T-helper 2 cell treated with Interferon-gamma antibody and Interleukin-4, amounts not matched to agents 5 μg/mL and 100 μg/mL, for 36 hours (primary cell): ENCODE results near the gene ZNF326.
"Not testable (repeated sequence)": the region's sequence is repeated elsewhere in the genome, so short reads cannot be mapped to it uniquely, and the experiment has no call there.

ENCODE experiments used
- DNase-seq: peaks from one replicate; pipeline ENCODE4 v3.0.0; 2021; ENCODE audit warnings: low spot score
- H3K27ac Mint-ChIP-seq: one replicate; pipeline ENCODE4 v1.8.0; 2021; ENCODE audit warnings: mild to moderate bottlenecking, mixed read lengths
- H3K27me3 Mint-ChIP-seq: one replicate; pipeline ENCODE4 v1.8.0; 2021; ENCODE audit warnings: low read depth, mixed read lengths
- H3K36me3 Mint-ChIP-seq: one replicate; pipeline ENCODE4 v1.8.0; 2021; ENCODE audit warnings: low read depth, mixed read lengths
- H3K4me1 Mint-ChIP-seq: one replicate; pipeline ENCODE4 v1.8.0; 2021; ENCODE audit warnings: low read depth, mixed read lengths
- H3K4me3 Mint-ChIP-seq: one replicate; pipeline ENCODE4 v1.8.0; 2022; ENCODE audit warnings: mild to moderate bottlenecking, moderate library complexity, mixed read lengths
- H3K9me3 Mint-ChIP-seq: one replicate; pipeline ENCODE4 v1.8.0; 2021; ENCODE audit warnings: mixed read lengths

Gene ZNF326

DNA sequence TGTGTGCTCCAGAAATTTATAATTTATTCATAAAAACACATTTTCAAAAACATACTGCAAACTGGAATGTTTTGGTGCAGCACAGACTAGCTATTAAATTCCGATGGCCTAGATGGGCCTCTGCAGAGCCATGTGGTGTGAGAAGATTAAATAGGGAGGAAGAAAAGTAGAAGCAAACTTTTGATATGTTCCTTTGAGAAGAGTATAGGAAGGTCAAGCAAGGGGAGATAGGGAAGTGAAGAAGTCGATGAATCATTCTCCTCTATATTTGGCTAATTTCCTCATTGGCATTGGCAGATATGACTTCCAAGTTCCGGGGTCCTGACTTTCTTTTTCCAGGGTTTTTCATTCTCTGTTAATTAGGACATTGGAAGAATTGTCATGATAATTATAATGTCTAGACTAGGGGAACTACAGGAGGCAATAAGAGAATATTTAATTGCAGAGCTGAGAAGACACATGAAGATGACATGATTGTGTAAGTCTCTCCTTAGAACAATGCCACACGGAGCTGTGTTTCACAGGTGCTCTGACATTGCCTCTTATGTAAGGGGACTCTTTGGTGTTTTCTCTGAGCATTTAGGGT is 19.3 kb upstream of the ZNF326 start:
- DNase-seq: no peak
- Mint-ChIP-seq H3K27ac (no peak overlapping the region), H3K27me3 (peaks cover 4% of the 10 kb centered on the region), H3K9me3 (no peaks in the 10 kb centered on the region), H3K4me3 (no peak overlapping the region), H3K4me1 (peaks cover 12% of the 10 kb centered on the region), H3K36me3 (no peaks in the 10 kb centered on the region)

DNA sequence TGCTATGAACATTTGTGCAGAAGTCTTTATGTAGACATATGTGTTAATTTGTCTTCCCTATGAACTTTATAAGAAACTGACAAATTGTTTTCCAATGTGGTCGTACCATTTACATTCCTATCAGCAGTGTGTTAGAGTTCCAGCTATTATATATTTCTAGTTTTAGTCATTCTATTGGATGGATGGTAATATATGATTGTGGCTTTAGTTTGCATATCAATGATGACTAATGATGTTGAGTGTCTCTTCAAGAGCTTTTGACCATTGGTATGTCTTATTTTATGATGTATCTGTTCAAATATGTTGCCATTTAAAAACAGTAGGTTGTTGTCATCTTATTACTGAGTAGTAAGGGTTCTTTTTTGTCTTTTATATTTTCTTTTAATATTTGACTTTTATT is 16.2 kb upstream of the ZNF326 start:
- Mint-ChIP-seq H3K27me3 (peaks cover 2% of the 10 kb centered on the region), H3K36me3 (no peaks in the 10 kb centered on the region), H3K4me1 (peaks cover 4% of the 10 kb centered on the region), H3K27ac (no peak overlapping the region), H3K4me3 (no peak overlapping the region), H3K9me3 (no peaks in the 10 kb centered on the region)
- DNase-seq: no peak

- H3K27ac Mint-ChIP-seq: no peak overlapping the region
- peaks cover 2% of the 10 kb centered on the region for H3K27me3 Mint-ChIP-seq
- H3K36me3 Mint-ChIP-seq: no peaks in the 10 kb centered on the region
- no peak for DNase-seq
- no peaks in the 10 kb centered on the region for H3K4me1 Mint-ChIP-seq
- H3K4me3 Mint-ChIP-seq: no peak overlapping the region
- H3K9me3 Mint-ChIP-seq: no peaks in the 10 kb centered on the region
Observed at GRCh38 chr1:89980605-89981004, 14.3 kb upstream of the ZNF326 start.

GRCh38 chr1:89982846-89983245 is 12.1 kb upstream of the ZNF326 start:
- not testable (repeated sequence) for H3K4me1 Mint-ChIP-seq, H3K27ac Mint-ChIP-seq, DNase-seq, H3K4me3 Mint-ChIP-seq, H3K9me3 Mint-ChIP-seq, H3K27me3 Mint-ChIP-seq, H3K36me3 Mint-ChIP-seq

DNA sequence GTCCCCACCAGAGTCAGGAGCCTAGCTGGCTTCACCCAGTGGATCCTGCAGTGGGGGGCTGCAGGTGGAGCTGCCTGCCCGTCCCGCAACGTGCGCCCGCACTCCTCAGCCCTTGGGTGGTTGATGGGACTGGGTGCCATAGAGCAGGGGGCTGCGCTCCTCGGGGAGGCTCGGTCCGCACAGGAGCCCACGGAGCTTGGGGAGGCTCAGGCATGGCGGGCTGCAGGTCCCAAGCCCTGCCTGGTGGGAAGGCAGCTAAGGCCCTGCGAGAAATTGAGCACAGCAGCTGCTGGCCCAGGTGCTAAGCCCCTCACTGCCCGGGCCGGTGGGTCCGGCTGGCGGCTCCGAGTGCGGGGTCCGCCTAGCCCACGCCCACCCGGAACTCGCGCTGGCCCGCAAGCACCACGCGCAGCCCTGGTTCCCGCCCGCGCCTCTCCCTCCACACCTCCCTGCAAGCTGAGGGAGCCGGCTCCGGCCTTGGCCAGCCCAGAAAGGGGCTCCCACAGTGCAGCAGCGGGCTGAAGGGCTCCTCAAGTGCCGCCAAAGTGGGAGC is 10.3 kb upstream of the ZNF326 start:
- not testable (repeated sequence) for H3K36me3 Mint-ChIP-seq, H3K4me1 Mint-ChIP-seq, H3K27me3 Mint-ChIP-seq, H3K9me3 Mint-ChIP-seq, H3K27ac Mint-ChIP-seq, DNase-seq, H3K4me3 Mint-ChIP-seq

DNA sequence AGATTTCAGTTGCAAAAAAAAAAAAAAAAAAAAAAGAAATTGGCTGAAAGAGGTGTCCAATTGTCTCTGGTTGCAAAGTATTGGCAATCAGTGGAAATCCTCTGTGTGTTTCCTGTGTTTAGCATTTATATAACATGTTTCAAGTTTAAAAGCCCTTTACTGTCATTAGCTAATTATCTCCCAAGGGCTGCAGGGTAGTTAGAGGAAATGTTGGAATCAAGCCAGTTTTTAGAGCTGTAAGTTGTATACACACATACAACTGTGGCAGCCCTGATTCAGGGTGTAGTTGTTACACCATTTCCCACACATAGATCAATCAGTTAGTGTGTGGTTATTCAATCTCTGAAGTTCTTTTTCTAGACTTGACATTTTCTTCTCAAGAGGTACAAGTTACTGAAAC is 8.9 kb upstream of the ZNF326 start:
- no peak overlapping the region for H3K4me3 Mint-ChIP-seq
- no peaks in the 10 kb centered on the region for H3K36me3 Mint-ChIP-seq
- H3K9me3 Mint-ChIP-seq: no peaks in the 10 kb centered on the region
- no peak overlapping the region for H3K27ac Mint-ChIP-seq
- DNase-seq: no peak
- H3K4me1 Mint-ChIP-seq: no peaks in the 10 kb centered on the region
- H3K27me3 Mint-ChIP-seq: peaks cover 4% of the 10 kb centered on the region

DNA sequence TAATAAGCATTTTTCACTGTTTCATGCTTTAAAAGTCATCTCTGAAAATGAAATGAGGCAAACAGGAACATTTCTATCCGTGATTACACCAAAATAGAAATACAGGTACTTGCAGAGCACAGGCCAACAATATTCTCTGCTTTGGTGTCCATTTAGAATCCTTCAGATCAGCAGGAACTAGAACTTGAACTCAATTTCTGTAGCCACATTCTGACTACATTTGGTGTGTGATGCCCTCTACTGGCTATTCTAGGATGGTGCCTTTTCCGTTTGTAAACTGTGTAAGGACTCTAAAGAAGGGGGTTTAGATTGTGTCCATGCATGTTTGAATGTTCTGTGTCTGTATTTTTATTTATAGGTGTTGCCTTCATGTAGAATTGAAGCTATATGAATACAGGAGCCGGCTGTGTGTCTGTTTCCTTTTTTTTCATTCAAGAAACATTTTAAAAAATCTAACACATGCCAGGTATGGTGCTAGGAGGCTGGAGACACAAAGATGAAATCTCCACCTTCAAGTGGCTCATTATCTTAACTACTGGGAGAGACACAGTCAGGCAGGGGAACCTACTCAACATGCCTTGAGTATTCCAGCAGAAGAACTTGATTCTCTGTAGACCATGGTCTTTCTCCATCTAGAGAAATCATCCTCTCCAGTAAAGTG is 7.6 kb upstream of the ZNF326 start:
- peak; percentile 42 for DNase-seq
- H3K4me3 Mint-ChIP-seq: no peak overlapping the region
- H3K36me3 Mint-ChIP-seq: no peaks in the 10 kb centered on the region
- H3K27me3 Mint-ChIP-seq: peaks cover 4% of the 10 kb centered on the region
- H3K27ac Mint-ChIP-seq: no peak overlapping the region
- no peaks in the 10 kb centered on the region for H3K9me3 Mint-ChIP-seq
- peaks cover 4% of the 10 kb centered on the region for H3K4me1 Mint-ChIP-seq

GRCh38 chr1:89989099-89989498 is 5.8 kb upstream of the ZNF326 start:
- no peak overlapping the region for H3K4me3 Mint-ChIP-seq
- no peak overlapping the region for H3K27ac Mint-ChIP-seq
- peaks cover 5% of the 10 kb centered on the region for H3K4me1 Mint-ChIP-seq
- H3K9me3 Mint-ChIP-seq: no peaks in the 10 kb centered on the region
- peaks cover 3% of the 10 kb centered on the region for H3K27me3 Mint-ChIP-seq
- no peaks in the 10 kb centered on the region for H3K36me3 Mint-ChIP-seq
- DNase-seq: no peak

- Mint-ChIP-seq H3K4me1 (peaks cover 9% of the 10 kb centered on the region), H3K36me3 (no peaks in the 10 kb centered on the region), H3K27ac (no peak overlapping the region), H3K27me3 (peaks cover 3% of the 10 kb centered on the region), H3K4me3 (no peak overlapping the region), H3K9me3 (no peaks in the 10 kb centered on the region)
- no peak for DNase-seq
Observed at GRCh38 chr1:89989799-89990198, 5.1 kb upstream of the ZNF326 start.

DNA sequence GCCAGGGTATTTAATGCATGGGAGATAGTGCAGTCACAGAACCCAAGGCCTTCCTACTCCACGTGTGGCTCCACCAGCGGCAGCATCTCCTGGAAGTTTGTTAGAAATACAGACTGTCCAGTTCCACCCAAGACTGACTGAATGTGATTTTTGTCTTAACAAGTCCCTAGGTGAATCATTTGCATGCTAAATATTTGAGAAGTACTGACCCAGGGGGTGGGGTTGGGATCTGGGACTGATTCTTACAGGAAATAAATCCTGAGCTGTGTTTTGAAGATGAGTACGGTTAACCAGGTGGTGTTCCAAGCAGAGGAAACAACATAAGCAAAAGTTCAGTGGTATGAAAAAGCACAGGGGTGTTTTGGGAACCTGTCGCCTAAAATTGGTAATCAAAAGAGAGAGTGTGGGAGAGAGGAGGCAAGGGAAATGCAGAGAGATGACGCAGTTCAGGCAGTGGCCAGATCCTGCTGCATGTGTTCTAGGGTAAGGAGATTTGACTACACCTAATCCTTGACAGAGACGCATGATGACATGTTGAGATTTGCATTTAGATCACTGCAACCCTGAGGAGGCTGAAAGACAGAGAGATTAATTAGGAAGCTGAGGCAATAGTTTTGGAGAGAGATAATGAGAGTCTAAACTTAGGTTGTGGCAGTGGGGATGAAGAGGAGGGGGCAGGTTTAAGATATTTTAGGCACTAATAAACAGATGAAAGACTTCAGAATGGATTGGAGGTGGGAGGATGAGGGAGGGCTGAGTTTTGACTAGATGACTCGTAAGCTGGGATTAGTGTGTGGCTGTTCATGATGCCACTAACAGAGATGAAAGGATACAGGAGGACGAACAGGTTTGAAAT is 3.7 kb upstream of the ZNF326 start:
- Mint-ChIP-seq H3K4me1 (peaks cover 13% of the 10 kb centered on the region), H3K4me3 (no peak overlapping the region), H3K27ac (no peak overlapping the region), H3K36me3 (no peaks in the 10 kb centered on the region), H3K9me3 (no peaks in the 10 kb centered on the region), H3K27me3 (peaks cover 3% of the 10 kb centered on the region)
- DNase-seq: no peak

GRCh38 chr1:89993541-89993940 is 1.4 kb upstream of the ZNF326 start:
- H3K27me3 Mint-ChIP-seq: peaks cover 2% of the 10 kb centered on the region
- peaks cover 33% of the 10 kb centered on the region for H3K4me1 Mint-ChIP-seq
- DNase-seq: no peak
- no peaks in the 10 kb centered on the region for H3K9me3 Mint-ChIP-seq
- peak overlapping the region; percentile 51 for H3K4me3 Mint-ChIP-seq
- H3K36me3 Mint-ChIP-seq: peaks cover 8% of the 10 kb centered on the region
- H3K27ac Mint-ChIP-seq: no peak overlapping the region

DNA sequence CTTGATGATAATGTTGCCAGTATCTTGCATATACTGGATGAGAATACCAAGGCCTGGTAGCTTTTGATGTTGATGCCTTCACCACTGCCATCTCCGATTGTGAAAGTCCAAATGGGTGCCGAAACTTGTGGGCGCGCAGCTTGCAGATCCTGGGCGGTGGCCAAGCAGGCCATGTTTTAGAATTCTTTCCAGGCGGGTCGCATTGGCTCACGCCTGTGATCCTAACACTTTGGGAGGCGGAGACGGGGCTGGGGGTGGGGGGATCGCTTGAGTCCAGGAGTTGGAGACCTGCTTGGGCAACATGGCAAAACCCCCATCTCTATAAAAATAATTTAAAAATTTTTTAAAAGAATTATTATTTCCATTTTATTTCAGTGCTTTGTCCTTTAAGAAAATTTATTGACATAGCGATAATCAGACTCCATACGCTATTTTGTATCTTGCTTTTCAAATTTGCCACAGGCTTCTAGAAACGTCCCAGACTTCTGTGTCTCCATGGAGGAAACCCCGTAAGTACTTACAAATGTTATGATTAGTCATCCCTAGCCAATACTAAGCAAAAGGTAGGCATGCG is 592 bp upstream of the ZNF326 start:
- Mint-ChIP-seq H3K36me3 (peaks cover 13% of the 10 kb centered on the region), H3K27ac (peak overlapping the region; percentile 91), H3K4me3 (peak overlapping the region; percentile 100), H3K9me3 (no peaks in the 10 kb centered on the region), H3K27me3 (peaks cover 2% of the 10 kb centered on the region), H3K4me1 (peaks cover 37% of the 10 kb centered on the region)
- no peak for DNase-seq

DNA sequence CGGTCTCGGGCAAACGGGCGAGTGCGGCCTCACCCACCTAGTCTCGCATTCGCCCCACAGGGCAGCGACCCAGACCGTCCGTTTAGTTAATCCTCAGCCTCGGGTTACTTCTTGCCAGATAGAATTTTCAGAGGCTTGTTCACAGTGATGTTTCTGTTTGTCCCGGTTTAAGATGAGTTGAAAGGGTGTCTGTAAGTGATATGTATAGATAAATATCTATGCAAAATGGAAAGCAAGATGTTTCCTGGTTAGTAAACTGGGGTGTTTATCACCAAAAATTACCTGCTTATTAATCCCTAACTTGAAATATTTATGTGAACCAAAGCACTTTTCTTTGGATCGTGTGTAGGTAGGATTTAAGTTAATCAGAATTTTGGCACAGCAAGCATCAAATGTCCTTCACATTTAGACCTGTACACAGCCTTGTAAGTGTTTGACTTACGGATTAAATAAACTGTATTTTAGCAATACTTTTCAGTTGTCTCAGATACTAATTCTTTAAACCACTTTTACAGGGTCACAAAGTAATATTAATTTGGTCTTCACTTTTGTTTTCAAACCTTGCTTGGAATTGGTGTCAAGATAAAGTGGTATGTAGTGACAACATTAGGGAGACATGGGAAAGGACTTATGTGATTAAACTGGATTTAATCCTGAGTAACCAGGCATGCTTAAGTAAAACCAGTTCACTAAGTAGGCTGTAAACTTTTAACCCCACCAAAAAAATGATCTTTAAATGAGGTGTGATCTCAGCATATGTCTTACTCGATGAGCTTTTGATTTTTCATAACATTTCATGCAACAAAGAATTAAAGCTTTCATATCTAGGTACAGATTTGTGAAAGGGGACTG is 914 bp downstream of the ZNF326 start:
- peak overlapping the region; percentile 97 for H3K27ac Mint-ChIP-seq
- peaks cover 20% of the 10 kb centered on the region for H3K36me3 Mint-ChIP-seq
- no peak for DNase-seq
- peaks cover 46% of the 10 kb centered on the region for H3K4me1 Mint-ChIP-seq
- H3K9me3 Mint-ChIP-seq: no peaks in the 10 kb centered on the region
- H3K4me3 Mint-ChIP-seq: peak overlapping the region; percentile 100
- peaks cover 2% of the 10 kb centered on the region for H3K27me3 Mint-ChIP-seq
